22Rv1 (cell line): ENCODE measurements around the gene FIGNL2.

Source experiments
- ZFX ChIP-seq: fragments of 450-650 bp; IDR thresholded peaks from 2 replicates; pipeline ENCODE4 v1.6.1; 2017; ENCODE audit warnings: antibody characterized with exemption, borderline replicate concordance
- TF ChIP-seq, protein P1 (sequence below): fragments of 450-650 bp; IDR thresholded peaks from 2 replicates; pipeline ENCODE4 v1.5.1; 2017; ENCODE audit warnings: mild to moderate bottlenecking

DNA sequence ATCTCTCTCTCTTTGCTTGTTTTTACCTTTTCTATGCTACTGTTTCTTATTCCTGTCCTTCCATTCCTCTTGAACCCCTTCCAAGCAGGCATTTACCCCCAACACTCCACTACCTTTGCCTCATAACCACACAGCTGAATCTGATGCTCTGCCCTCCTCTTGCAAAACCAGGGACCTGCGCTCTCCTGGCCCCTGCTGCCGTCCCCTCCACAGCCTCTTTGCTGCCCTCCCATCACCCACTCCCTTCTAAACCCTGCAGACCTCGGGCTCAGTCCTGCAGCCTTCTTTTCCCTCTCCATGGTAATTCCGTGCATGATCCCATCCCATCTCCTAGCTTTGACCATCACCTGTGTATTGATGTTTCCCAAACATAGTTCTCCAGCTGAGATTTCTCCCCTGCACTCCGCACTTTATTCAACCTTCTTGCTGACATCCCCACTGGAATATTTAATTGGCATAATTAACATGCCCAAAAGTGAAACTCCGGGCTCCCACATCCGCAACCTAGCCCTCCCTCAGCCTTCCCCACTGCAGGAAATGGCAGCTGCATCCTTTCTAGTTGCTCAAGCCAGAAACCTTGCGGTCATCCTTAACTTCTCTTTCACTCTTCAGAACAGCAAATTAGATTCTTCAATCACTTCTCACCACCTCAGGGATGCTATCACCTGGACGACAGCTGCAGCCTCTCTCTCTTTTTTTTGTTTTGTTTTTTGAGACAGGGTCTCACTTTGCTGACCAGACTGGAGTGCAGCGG, 16.0 kb downstream of the FIGNL2 start:
- TF ChIP-seq, protein P1, sequence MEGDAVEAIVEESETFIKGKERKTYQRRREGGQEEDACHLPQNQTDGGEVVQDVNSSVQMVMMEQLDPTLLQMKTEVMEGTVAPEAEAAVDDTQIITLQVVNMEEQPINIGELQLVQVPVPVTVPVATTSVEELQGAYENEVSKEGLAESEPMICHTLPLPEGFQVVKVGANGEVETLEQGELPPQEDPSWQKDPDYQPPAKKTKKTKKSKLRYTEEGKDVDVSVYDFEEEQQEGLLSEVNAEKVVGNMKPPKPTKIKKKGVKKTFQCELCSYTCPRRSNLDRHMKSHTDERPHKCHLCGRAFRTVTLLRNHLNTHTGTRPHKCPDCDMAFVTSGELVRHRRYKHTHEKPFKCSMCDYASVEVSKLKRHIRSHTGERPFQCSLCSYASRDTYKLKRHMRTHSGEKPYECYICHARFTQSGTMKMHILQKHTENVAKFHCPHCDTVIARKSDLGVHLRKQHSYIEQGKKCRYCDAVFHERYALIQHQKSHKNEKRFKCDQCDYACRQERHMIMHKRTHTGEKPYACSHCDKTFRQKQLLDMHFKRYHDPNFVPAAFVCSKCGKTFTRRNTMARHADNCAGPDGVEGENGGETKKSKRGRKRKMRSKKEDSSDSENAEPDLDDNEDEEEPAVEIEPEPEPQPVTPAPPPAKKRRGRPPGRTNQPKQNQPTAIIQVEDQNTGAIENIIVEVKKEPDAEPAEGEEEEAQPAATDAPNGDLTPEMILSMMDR: no peak
- TF ChIP-seq ZFX: no peak
